NCI-H526 (cell line): ENCODE measurements around the gene ABCG4.
"Not testable (repeated sequence)": the region's sequence is repeated elsewhere in the genome, so short reads cannot be mapped to it uniquely, and the experiment has no call there.

ENCODE experiments used
- DNase-seq, 2 experiments: peaks; one replicate each; lab custom pipeline; 2025; lab: John Stamatoyannopoulos, UW

ABCG4 gene

GRCh38 chr11:119149018-119149785 is at the start of gene ABCG4:
Gene ABCG4, plus strand, starts transcription at chr11:119149052. Its CDS starts 914 bp downstream, at chr11:119149966.
- DNase-seq = peak in 1 of 2 experiments; percentile 85

- no peak for DNase-seq
Measured at GRCh38 chr11:119099711-119100110, 49.1 kb upstream of the ABCG4 start.

- peak; percentile 82 to 91 for DNase-seq
Measured at GRCh38 chr11:119100246-119100970, 48.4 kb upstream of the ABCG4 start.

GRCh38 chr11:119100994-119101758 is 47.7 kb upstream of the ABCG4 start:
- DNase-seq = peak in 1 of 2 experiments; percentile 72

GRCh38 chr11:119101759-119102423 is 47.0 kb upstream of the ABCG4 start, which contains the start of gene DPAGT1:
Gene DPAGT1, minus strand, starts transcription at chr11:119101853. Its CDS starts 198 bp downstream, at chr11:119101655.
- peak; percentile 100 for DNase-seq

DNA sequence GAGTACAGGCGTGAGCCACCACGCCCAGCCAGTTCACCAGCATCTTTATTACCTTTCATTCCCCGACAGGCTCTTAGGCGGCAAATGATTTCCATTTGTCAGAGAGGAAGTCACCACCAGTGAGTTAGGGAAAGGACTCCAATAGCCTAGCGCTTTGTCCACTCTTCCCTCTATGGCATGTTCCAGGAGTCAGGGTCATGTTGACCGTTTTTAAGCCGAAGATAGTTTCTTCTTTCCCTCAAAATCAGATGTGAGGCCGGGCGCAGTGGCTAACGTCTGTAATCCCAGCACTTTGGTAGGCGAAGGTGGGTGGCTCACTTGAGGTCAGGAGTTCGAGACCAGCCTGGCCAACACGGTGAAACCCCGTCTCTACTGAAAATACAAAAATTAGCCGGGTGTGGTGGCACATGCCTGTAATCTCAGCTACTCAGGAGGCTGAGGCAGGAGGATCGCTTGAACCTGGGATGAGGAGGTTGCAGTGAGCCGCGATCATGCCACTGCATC is 45.6 kb upstream of the ABCG4 start:
- DNase-seq = not testable (repeated sequence)

DNA sequence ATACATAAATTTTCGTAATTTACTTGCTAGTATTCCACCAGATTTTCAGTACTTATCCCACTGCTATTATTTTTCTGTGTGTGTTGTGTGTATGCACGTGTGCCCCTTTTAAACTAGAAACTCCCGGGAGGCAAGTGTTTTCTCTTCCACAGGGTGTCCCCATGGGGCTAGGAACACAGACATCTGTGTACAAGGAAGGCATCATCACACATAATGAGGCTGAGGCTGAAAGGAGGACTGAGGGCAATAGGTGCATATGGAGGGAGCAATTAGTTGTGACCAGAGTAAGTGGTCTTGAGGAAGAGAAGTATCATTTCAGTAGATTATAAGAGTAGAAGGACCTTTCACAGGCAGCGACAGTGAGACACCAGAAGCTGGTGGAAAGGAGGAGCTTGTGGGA is 45.1 kb upstream of the ABCG4 start:
- peak; percentile 31 to 59 for DNase-seq

DNA sequence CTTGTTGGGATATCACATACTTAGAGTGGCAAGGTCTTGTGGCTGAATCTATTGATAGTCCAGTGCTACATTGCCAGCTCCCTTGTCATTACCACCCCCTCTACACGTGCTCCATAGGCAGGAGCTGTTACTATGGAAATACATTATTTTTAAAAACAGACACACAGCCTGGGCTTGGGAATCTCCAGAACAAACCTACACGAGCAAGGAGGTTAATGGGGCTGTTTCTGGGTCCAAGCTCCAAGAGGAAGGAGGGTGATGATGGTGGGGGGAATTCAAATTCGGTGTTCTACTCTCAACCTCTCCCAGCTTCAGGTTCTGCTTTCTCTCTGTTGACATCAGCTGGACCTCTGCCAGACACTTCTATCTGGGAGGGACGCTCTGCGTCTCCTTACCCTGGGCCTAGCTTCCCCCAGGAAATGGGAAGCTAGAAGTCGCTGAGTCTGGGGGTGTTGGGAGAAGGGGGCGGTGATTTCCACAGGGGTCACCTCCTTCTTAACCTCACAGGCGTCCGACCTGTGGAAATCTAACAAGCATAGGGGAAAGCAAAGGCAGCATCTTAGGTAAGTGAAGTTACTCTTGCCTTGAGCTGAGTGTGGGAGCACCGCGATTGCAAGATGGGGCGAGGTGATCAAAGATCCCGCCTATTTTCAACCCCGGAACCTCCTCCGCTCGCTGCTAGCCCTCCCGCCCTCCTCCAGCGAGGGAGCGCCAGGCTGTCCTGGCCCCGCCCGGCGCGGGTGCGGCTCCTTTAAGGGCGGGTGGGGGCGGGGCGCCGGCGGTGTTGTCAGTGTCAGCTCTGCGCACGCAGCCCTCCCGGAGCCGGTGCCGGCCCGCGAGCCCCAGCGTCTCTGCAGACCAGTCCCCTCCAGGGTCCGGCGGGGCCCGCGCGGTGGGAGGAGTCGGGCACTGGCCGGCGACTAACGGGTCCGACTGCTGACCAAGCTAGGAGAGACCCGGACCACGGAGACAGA is 42.0 kb upstream of the ABCG4 start, which contains the start of gene C2CD2L:
Gene C2CD2L (plus strand): TSS at position 781 of the 974 bp plus-strand sequence. CDS start 398 bp downstream, outside the sequence.
- peak; percentile 93 to 100 for DNase-seq

DNA sequence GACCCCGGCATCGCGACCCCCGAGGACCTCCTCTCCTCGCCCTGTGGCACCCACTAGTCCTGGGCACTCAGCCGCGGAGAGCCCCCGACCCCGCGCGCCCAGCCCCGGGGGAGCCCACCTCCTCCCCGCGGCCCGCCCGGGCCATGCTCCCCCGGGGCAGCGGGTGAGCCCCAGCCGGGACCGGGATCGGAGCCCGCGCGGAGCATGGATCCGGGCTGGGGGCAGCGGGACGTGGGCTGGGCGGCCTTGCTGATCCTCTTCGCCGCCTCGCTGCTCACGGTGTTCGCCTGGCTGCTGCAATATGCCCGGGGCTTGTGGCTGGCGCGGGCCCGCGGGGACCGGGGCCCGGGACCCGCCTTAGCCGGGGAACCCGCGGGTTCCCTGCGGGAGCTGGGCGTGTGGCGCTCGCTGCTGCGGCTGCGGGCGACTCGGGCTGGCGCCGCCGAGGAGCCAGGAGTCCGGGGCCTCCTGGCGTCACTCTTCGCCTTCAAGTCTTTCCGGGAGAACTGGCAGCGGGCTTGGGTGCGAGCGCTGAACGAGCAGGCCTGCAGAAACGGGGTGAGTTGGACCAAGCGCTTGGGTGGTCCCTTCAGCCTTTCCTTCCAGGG is 41.2 kb upstream of the ABCG4 start:
- DNase-seq = peak in 1 of 2 experiments; percentile 77

- peak; percentile 97 to 98 for DNase-seq
Measured at GRCh38 chr11:119108146-119108856, 40.6 kb upstream of the ABCG4 start.

- no peak for DNase-seq
Measured at GRCh38 chr11:119108857-119109221, 40.0 kb upstream of the ABCG4 start.

DNA sequence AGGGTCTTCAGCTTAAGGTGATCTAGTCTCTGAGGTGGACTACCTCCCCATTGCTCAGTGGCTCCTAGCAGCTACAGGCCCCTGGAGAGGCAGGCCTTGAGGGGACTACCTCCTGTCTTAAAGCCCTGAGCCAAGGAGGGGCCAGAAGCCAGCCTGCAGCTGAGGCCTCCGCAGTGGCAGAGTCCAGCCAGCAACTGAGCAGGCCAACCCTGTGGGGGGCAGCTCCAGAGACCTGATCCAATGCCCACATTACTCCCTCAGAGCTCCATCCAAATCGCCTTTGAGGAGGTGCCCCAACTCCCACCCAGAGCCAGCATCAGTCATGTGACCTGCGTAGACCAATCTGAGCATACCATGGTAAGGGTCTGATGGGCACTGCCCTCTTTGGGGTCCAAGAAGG is 39.0 kb upstream of the ABCG4 start:
- DNase-seq = no peak

- DNase-seq = no peak
Measured at GRCh38 chr11:119110439-119110838, 38.4 kb upstream of the ABCG4 start.

- no peak for DNase-seq
Measured at GRCh38 chr11:119111361-119111925, 37.4 kb upstream of the ABCG4 start.

DNA sequence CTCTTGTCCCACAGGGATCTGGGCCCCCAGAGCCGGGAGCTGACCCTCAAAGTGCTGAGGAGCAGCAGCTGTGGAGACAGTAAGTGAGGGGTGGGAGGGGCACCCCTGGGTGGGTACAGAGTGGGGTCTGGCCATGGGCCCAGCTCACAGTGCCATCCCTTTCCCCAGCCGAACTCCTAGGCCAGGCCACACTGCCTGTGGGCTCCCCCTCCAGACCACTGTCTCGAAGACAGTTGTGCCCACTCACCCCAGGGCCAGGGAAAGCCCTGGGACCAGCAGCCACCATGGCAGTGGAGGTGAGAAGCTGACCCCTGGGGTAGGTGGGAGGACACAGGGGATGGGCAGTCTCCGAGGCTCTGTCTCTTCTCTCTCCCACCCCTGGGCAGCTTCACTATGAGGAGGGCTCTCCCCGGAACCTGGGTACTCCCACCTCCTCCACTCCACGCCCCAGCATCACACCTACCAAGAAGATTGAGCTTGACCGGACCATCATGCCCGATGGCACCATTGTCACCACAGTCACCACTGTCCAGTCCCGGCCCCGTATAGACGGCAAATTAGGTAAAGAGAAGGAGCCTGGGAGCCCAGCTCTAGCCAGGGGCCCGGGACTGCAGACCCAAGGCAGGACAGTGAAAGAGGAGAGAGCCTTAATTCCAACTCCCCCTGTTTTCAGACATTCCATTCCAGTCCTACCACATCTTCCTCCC is 36.4 kb upstream of the ABCG4 start:
- no peak for DNase-seq

GRCh38 chr11:119113716-119114115 is 35.1 kb upstream of the ABCG4 start:
- DNase-seq = no peak

GRCh38 chr11:119114351-119114750 is 34.5 kb upstream of the ABCG4 start:
- no peak for DNase-seq
